G401 (cell line): ENCODE data around the gene ARAP1. TPM values are rescaled to one million over a fixed set of nuclear protein-coding genes. Genes with fewer than 3 reads are reported as not detected.

Experiments
- DNase-seq: peaks from one replicate; pipeline ENCODE4 v3.0.0-alpha.2; 2015; ENCODE audit warnings: low spot score
- in situ Hi-C: cut with HindIII; loops from 2 replicates; pipeline ENCODE4 v1.10.0; 2016; ENCODE audit warnings: low sequenced_read_pairs, mixed read lengths
- total RNA-seq: library from RNA; depleted of rRNA; stranded (reverse); fragments of >200 nt; shearing (Covaris generic); gene quantifications from 2 replicates; pipeline ENCODE4 v1.2.3, GENCODE V29; 2014; rRNA removed

ARAP1 gene
- total RNA-seq, 1 experiment from 2014 or later, result 89.9 TPM

GRCh38 chr11:72636376-72636775, 115.8 kb downstream of the ARAP1 start:
- no peak for DNase-seq
- in situ Hi-C loops, result no loop called here

GRCh38 chr11:72635933-72636332, 116.3 kb downstream of the ARAP1 start:
- in situ Hi-C loops, result no loop called here
- DNase-seq, result no peak

GRCh38 chr11:72635309-72635915, 116.8 kb downstream of the ARAP1 start:
- DNase-seq, result no peak
- in situ Hi-C loops, result no loop called here

Other genes starting within 250 kb of the ARAP1 start
- gene PDE2A, start 78.0 kb downstream of the ARAP1 start, total RNA-seq, result not detected in 2 replicates
- gene STARD10, start 41.6 kb upstream of the ARAP1 start, total RNA-seq, result 68.8 and 74.1 TPM in 2 replicates
- gene ATG16L2, start 62.0 kb upstream of the ARAP1 start, total RNA-seq, result 10.0 and 11.6 TPM in 2 replicates